Esophagus muscularis mucosa (tissue), 4 donors: ENCODE measurements around the gene KLHL3. TPM values are rescaled to one million over a fixed set of nuclear protein-coding genes. Genes with fewer than 3 reads are reported as not detected.

Experiments
- DNase-seq: peaks from one replicate; pipeline ENCODE4 v3.0.0-alpha.2; 2017; ENCODE audit errors: extremely low spot score
- H3K27ac ChIP-seq, 4 donors: fragments of 200-600 bp; sonication (generic); replicated peaks in 1 of 4; 1 replicate in 3 of 4; 2 replicates in 1 of 4; pipeline ENCODE4 v1.5.1; 2016 to 2019; ENCODE audit warnings: mild to moderate bottlenecking in 1 of 4
- H3K27me3 ChIP-seq, 4 donors: fragments of 200-600 bp; sonication (generic); one replicate each; pipeline versions ENCODE4 v1.5.1 to v1.6.0; 2016 to 2019
- H3K36me3 ChIP-seq, 4 donors: fragments of 200-600 bp; sonication (generic); one replicate each; pipeline ENCODE4 v1.5.1; 2016 to 2019
- H3K4me1 ChIP-seq, 4 donors: fragments of 200-600 bp; sonication (generic); one replicate each; pipeline ENCODE4 v1.5.1; 2016 to 2019
- H3K4me3 ChIP-seq, 4 donors: fragments of 200-600 bp; sonication (generic); 1 replicate in 2 of 4; 2 replicates in 2 of 4; pipeline ENCODE4 v1.5.1; 2016 to 2019; ENCODE audit warnings: mild to moderate bottlenecking in 4 of 4, moderate library complexity in 1 of 4
- H3K9me3 ChIP-seq, 4 donors: fragments of 200-600 bp; sonication (generic); 1 replicate in 3 of 4; 2 replicates in 1 of 4; pipeline ENCODE4 v1.5.1; 2016 to 2019
- CTCF ChIP-seq, 3 experiments: fragments of 200-600 bp in 2 of 3; fragments of 450-650 bp in 1 of 3; sonication (generic) in 2 of 3; IDR thresholded peaks; one replicate each; pipeline ENCODE4 v1.5.1; 2017 to 2019; ENCODE audit warnings: antibody characterized with exemption in 3 of 3, mild to moderate bottlenecking in 2 of 3, moderate library complexity in 1 of 3
- EP300 ChIP-seq: sonication (generic); formaldehyde crosslinking; IDR thresholded peaks from one replicate; pipeline ENCODE4 v1.6.1; 2017; ENCODE audit warnings: antibody characterized with exemption
- POLR2A ChIP-seq: fragments of 450-650 bp; IDR thresholded peaks from one replicate; pipeline ENCODE4 v1.6.1; 2017; ENCODE audit warnings: antibody characterized with exemption, moderate library complexity, mild to moderate bottlenecking, low read depth
- POLR2AphosphoS5 ChIP-seq, 2 donors: sonication (generic); formaldehyde crosslinking; IDR thresholded peaks; one replicate each; pipeline ENCODE4 v1.6.1; 2017; ENCODE audit warnings: antibody characterized with exemption in 2 of 2
- WGBS: methylation state at CpG from one replicate; pipeline ENCODE4 v1.1.5; 2018; 5-methylcytosine and 5-hydroxymethylcytosine counted together
- intact Hi-C: fragments of 100-400 bp; cut with DNase I; formaldehyde crosslinking; loops from one replicate; pipeline ENCODE4 v1.15.1; 2023
- total RNA-seq, 4 donors: library from RNA; depleted of rRNA; stranded (reverse); fragments of >200 nt; gene quantifications; one replicate each; pipeline versions ENCODE4 v1.1.0 to v1.2.1, GENCODE V29; 2016

The KLHL3 gene
- total RNA-seq, 4 donors from 2014 or later: 3.0 to 7.8 (median 5.6) TPM

- Histone ChIP-seq H3K36me3 (no peaks in the 10 kb centered on the region), H3K27me3 (peaks cover 0 to 29% (median 0%) of the 10 kb centered on the region in 4 donors), H3K27ac (no peak overlapping the region), H3K4me3 (no peak overlapping the region), H3K9me3 (peaks cover 0 to 21% (median 12%) of the 10 kb centered on the region in 4 donors), H3K4me1 (no peaks in the 10 kb centered on the region)
- WGBS: 88% methylated on average over 4 of the region's 4 CpGs
- intact Hi-C loops: no loop called here
- TF ChIP-seq POLR2AphosphoS5 (IDR thresholded peaks at IDR 0.05): no peak
- DNase-seq: no peak
Observed at GRCh38 chr5:137587919-137588318, 148.0 kb downstream of the KLHL3 start.

GRCh38 chr5:137584262-137584661 is 151.6 kb downstream of the KLHL3 start:
- TF ChIP-seq POLR2AphosphoS5 (IDR thresholded peaks at IDR 0.05): no peak
- no peak for TF ChIP-seq EP300
- no peak for TF ChIP-seq POLR2A
- TF ChIP-seq CTCF (IDR thresholded peaks at IDR 0.05): no peak
- H3K9me3 ChIP-seq: peaks cover 0 to 14% (median 7%) of the 10 kb centered on the region in 4 donors
- H3K4me3 ChIP-seq: no peak overlapping the region
- no peaks in the 10 kb centered on the region for H3K36me3 ChIP-seq
- 92% methylated on average over 1 of the region's 1 CpG for WGBS
- intact Hi-C loops: no loop called here
- DNase-seq: no peak
- no peaks in the 10 kb centered on the region for H3K4me1 ChIP-seq
- H3K27me3 ChIP-seq: peaks cover 0 to 14% (median 0%) of the 10 kb centered on the region in 4 donors
- no peak overlapping the region for H3K27ac ChIP-seq

GRCh38 chr5:137583129-137583528 is 152.8 kb downstream of the KLHL3 start:
- H3K27me3 ChIP-seq: peaks cover 0 to 12% (median 0%) of the 10 kb centered on the region in 4 donors
- no peaks in the 10 kb centered on the region for H3K4me1 ChIP-seq
- H3K4me3 ChIP-seq: no peak overlapping the region
- no peak overlapping the region for H3K27ac ChIP-seq
- 76% methylated on average over 3 of the region's 3 CpGs for WGBS
- no peak for DNase-seq
- H3K9me3 ChIP-seq: peaks cover 0 to 14% (median 7%) of the 10 kb centered on the region in 4 donors
- intact Hi-C loops: no loop called here
- TF ChIP-seq EP300 (no peak), POLR2AphosphoS5 (IDR thresholded peaks at IDR 0.05) (no peak), CTCF (IDR thresholded peaks at IDR 0.05) (no peak), POLR2A (no peak)
- no peaks in the 10 kb centered on the region for H3K36me3 ChIP-seq

GRCh38 chr5:137582218-137582617 is 153.7 kb downstream of the KLHL3 start:
- no peaks in the 10 kb centered on the region for H3K4me1 ChIP-seq
- no peak overlapping the region for H3K4me3 ChIP-seq
- no peak overlapping the region for H3K27ac ChIP-seq
- peaks cover 0 to 14% (median 7%) of the 10 kb centered on the region in 4 donors for H3K9me3 ChIP-seq
- no peak for TF ChIP-seq EP300
- no peak for TF ChIP-seq POLR2AphosphoS5 (IDR thresholded peaks at IDR 0.05)
- no peak for TF ChIP-seq POLR2A
- TF ChIP-seq CTCF (IDR thresholded peaks at IDR 0.05): no peak
- peaks cover 0 to 12% (median 0%) of the 10 kb centered on the region in 4 donors for H3K27me3 ChIP-seq
- H3K36me3 ChIP-seq: no peaks in the 10 kb centered on the region
- WGBS: 85% methylated on average over 4 of the region's 4 CpGs
- DNase-seq: no peak
- intact Hi-C loops: no loop called here

GRCh38 chr5:137581776-137582175 is 154.1 kb downstream of the KLHL3 start:
- Histone ChIP-seq H3K4me1 (no peaks in the 10 kb centered on the region), H3K4me3 (no peak overlapping the region), H3K27ac (no peak overlapping the region), H3K27me3 (peaks cover 0 to 10% (median 0%) of the 10 kb centered on the region in 4 donors), H3K36me3 (no peaks in the 10 kb centered on the region), H3K9me3 (peaks cover 0 to 12% (median 3%) of the 10 kb centered on the region in 4 donors)
- no peak for DNase-seq
- 51% methylated on average over 6 of the region's 6 CpGs for WGBS
- TF ChIP-seq POLR2AphosphoS5 (IDR thresholded peaks at IDR 0.05) (no peak), POLR2A (no peak), EP300 (no peak), CTCF (IDR thresholded peaks at IDR 0.05) (no peak)
- intact Hi-C loops: no loop called here
